NOMO-1 (cell line): ENCODE measurements around the gene OR2A1.
"Not testable (repeated sequence)": the region's sequence is repeated elsewhere in the genome, so short reads cannot be mapped to it uniquely, and the experiment has no call there.

Source experiments
- DNase-seq, 2 experiments: peaks; one replicate each; lab custom pipeline; 2025; ENCODE audit not compliant: unreplicated experiment in 2 of 2; lab: John Stamatoyannopoulos, UW

OR2A1 gene, protein sequence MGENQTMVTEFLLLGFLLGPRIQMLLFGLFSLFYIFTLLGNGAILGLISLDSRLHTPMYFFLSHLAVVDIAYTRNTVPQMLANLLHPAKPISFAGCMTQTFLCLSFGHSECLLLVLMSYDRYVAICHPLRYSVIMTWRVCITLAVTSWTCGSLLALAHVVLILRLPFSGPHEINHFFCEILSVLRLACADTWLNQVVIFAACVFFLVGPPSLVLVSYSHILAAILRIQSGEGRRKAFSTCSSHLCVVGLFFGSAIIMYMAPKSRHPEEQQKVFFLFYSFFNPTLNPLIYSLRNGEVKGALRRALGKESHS

DNA sequence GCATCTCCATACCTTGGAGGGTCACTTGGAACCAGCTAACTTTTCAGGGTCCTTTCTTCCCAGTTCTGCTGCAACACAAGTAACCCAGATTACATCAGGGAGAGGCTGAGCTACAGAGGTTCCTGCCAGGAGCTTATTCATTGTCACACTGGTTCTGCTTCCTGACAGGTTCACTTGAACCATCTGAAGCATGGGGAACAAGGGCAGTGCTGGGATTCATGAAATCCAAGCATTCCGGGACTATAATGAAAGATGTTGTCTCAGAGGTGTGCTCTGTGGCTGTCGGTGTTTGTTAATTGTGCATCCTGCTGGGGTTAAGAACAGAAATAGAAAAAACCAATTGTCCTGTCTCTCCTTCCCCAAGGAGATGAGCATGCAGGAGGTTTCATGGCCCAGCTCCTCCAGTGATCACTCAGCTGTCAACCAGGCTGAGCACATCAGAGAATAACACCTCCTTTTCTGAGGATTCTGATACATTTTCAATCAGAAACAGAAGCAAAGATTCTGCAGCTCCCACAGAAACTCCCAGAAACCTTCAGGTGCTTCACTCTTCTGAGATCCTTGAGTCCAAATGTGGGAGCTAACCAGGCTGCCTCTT is at the start of gene OR2A1:
OR2A1 (plus strand) TSS at position 548 of the 598 bp plus-strand sequence. CDS start 5,706 bp downstream, outside the sequence.
- DNase-seq, result not testable (repeated sequence)

DNA sequence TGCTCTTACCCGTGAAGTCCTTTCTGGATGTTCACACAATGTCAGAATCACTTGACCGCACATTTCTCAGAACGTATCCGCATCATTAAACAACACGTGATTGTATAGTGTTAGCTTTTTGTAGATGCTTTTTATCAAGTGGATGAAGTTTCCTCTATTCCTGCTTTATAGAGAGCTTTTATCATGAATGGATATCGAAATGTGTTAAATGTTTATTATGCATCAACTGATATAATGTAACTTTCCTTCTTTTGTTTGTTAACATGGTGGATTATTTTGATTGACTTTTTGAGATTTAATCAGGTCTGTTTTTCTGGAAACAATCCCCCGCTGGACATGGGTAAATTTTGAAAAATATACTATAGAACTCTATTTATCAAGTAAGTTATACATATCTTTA is 47.5 kb upstream of the OR2A1 start, which contains the start of gene OR2A7:
OR2A7 (minus strand) TSS at position 101 of the 400 bp plus-strand sequence. CDS start 5,164 bp downstream, outside the sequence.
- DNase-seq, result not testable (repeated sequence)

DNA sequence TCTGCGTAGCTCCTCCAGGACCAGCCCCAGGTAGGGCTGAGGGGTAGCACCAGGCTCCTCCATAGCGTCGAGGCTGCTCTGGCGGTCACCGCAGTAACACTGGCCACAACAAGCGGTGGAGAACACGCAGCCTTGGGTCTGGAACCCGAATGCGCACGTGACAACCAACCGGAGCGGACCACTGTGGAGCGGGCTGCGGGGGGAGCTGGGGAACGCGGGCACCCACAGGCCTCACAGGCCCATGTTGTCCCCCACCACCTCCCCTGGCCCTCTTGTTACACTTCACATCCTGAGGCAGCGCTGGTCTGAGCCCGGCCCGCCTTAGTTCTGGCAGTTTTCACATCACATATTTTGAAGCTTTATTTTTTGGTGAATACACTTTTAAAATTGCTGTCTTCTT is 43.0 kb upstream of the OR2A1 start, which contains the start of gene CTAGE8:
CTAGE8 (minus strand) TSS at position 101 of the 400 bp plus-strand sequence; CDS start at position 63, 38 bp downstream.
- DNase-seq, result not testable (repeated sequence)

DNA sequence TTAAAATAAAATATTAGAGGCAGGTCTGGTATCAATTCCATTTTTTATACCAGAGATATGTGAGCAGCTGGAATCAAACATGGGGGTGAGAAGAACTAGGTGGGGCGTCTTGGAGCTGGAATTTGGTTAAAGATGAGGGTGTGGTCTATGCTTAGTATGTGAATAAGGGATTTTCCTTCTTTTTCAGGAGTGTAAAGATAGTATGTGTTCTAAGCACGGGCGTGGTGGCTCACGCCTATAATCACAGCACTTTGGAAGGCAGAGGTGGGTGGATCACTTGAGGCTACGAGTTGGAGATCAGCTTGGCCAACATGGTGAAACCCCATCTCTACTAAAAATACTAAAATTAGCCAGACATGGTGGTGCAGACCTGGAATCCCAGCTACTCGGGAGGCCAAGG is 36.9 kb upstream of the OR2A1 start:
- DNase-seq, result not testable (repeated sequence)

DNA sequence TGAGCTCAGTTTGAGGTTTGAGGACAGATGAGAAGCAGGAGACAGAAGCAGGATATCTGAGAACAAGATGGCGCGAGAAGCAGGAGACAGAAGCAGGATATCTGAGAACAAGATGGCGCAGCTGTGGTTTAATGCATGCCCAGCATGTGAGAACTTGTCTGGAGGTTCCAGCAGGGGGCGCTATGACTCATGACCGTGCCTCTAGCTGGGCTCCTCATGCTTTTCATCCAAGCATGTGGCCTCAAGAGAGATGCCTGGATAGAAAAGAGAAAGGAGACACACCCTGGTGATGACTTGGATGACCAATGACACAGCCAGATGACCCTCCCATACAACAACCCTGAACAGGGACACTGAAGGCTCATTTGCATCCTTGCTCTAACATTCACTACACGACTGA is 32.2 kb upstream of the OR2A1 start:
- not testable (repeated sequence) for DNase-seq

DNA sequence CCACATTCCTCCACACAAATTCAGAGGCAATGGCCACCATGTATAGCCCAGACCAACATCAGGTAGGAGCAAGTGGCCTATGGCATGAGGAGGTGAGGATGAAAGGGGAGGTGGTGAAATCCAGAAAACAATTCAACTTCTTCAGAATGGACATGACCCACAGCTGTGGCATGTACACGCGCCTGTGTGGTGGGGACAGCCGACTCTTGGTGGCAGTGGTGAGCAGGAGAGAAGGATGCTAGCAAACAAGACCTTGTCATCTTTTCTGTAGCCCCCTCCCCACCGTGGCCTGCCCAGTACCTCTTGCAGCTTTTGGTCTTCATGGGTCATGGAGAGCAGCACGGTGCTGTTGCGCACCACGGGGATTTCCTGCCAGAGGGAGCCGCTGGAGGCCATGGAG is 30.2 kb upstream of the OR2A1 start:
- not testable (repeated sequence) for DNase-seq

DNA sequence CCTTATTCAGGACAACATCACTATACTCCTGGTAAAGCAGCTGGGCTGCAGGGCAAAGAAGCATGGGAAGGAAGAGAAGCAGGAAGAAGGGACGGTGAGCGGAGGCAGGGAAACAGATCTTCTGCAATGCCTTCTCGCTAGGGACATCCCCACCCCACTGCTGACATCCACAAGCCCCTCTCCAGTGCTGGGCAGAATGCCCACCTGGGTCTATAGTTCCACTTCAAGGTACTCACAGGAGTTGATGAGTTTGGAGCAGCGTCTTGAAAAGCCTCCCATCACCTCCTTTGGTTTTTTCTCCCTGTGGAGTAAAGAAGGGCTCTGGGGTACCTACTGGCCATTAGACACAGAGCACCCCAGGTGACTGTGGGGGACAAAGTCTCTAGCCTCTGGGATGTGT is 29.7 kb upstream of the OR2A1 start:
- not testable (repeated sequence) for DNase-seq

DNA sequence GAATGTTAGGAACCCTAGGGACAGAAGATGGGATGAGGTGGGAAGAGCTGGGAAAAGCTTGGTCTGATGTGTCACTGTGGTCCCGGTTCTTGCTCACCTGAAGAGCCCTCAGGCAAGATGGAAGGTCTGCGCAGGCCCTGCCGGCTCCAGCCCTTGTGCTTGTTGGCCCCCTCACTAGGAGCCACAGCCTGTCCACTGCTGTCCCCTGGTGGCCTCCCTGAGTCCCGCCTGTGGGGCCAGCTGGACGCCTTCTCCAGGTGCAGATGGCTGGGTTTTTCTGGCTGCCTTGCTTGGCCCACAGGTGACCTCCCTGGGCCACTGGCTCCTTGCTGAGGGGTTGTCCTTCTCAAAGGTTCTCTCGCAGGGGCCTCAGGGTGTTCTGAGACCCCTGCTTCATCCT is 28.5 kb upstream of the OR2A1 start:
- not testable (repeated sequence) for DNase-seq

DNA sequence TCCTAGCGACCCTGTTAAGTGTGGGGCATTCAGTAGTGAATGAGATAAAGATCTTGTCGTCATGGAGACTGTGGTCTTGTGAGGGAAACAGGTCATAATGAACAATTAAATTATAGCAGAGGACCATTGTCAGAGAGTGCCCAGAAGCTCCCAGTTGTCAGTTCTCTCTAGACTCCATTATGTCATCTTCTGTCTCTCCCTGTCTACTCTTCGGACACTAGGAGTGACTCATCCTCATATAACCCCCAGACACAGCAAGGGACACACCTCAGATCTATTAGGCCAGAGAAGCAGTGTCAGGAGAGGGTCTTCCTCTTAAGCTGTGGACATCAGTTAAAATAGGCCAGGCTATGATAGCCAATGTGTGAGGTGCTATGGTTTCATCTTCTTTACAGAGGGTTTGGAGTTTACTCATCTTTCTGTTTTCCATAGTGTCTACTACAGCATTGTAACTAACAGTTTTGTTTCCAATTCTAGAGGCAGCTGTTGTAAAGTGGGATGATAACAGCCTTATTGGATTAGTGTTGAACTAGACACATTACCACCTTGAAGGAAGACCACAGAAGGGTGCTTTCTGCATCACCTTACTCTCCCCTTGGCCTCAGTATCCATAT is 24.9 kb upstream of the OR2A1 start:
- not testable (repeated sequence) for DNase-seq

DNA sequence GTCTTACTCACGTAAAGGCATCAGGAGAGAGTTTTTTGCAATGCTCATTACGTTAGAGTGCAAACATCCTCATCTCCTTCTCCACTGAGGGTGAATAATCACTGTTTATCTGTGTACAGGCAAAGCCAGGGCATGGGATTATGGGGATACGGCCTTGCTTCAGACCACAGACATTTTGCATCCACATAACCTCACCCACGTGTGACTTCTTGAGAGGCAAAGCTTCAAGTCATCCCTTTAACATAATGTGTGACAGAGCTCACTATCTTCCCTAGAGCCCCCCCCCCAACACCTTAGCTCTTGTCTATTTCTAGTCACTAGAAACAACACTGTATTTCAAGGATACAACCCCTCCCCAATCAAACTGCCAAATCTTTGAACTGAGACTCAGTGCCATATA is 20.6 kb upstream of the OR2A1 start:
- DNase-seq, result not testable (repeated sequence)

DNA sequence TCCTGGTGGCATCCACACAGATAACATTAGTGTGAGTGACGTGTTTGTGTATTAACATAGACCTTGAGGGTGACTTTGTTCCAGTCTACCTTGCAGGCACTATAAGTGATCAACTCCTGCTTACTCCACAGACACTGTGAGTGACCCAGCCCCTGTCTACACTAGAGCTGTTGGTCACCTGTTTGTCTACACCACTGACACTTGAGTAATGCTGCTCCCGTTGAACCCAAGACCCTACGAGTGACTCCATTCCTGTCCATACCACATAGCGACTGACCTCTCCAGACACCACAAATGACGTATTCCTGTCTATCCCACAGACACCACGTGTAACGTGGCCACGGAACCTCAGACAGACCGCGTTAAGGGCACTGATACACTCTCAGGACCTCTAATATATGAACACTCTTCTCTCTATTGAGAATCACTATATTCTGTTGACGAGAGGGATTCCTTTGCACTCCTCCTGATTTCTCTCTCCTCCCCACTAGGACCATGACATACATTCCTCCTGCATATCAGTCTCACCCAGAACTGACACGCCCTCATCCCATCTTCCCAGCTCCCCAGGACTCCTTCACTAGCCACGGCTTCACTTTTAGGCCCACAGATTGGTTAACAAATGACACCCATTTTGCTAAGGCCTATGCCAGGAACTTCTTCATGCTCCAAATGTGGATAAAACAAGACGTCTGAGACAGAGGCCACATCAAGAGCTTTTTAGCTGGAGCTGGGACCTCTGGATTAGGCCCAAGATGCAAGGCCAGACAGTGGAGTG is 19.6 kb upstream of the OR2A1 start:
- not testable (repeated sequence) for DNase-seq

DNA sequence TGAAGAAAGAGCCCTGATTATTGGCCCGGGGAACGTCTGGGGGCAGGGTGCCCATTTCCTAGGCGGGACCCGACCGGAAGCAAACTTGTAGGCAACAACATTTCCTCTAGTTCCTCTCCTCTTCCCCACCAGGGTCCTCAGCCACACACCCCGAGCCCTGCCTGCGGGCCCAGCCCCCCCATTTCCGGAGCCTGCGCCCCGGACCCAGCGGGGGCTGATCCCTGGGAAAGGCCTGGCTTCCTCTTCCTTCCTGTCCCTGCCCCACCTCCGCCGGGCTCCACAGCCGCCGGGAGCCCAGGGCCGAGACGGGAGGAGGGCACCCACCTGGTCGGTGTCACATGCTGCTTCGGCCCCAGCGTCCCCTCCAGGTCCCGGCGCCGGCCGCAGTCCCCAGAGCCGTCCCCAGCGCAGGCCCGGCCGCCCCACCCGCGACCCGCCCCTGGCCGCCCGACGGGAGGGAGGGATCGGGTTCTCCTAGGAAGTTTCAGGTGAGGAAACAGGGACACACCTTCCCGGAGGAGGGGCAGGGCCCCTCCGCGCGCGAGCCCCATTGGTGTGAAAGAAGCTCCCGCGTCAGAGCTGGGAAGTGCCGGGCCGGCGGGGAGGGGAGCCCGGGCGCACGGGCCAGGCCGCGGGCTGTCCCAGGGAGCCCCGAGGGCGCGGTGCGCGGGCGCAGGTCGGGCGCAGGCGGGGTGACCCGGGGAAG is 18.3 kb upstream of the OR2A1 start:
- not testable (repeated sequence) for DNase-seq

DNA sequence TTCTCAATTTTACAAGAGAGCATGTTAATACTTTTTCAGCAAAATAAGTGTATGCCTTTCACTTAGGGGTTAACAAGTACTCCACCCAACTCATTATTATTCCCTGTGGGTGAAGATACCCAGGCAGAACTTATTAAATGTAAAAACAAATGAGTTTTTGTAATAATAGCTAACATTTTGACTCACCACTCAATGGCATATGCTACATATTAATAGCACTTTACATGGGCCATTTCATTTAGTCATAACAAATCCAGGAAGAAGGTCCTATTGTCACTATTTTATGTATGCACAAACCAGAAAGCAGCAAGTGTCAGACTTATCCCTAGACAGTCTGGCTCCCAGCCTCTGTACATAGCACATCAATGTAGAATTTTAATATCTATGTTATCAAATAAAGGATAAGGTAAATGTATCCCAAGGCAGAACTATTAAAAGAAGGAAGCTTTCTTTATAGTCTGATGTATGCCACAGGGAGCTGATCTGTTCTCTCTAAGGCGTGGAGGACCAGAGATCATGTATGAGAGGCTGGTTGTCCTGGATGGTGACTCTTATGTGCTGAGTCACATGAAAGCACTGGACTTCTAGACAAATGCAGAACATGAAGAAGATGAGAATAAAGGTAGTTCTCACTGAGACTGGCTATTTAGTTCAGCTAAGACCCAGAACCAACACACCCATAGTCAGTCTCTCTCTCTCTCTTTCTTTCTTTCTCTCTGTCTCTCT is 9.5 kb upstream of the OR2A1 start:
- DNase-seq, result not testable (repeated sequence)

DNA sequence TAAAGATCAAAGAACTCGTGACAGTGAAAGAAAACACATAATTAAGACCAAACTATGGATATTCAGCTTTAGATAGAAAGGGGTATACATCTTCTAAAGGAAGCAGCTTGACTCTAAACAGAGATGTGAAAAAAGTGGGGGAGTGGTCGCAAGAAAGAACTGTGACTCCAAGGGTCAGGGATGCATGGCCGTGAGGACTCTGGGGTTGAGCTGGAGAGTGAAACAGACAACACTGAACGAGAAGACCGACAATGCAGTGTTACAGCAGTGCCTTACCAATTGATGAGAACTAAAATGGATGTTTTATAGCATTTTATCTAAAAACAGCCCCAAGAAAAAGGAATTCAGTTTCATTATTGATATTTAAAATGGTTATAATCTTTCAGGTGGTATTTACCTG is 8.6 kb upstream of the OR2A1 start:
- not testable (repeated sequence) for DNase-seq

DNA sequence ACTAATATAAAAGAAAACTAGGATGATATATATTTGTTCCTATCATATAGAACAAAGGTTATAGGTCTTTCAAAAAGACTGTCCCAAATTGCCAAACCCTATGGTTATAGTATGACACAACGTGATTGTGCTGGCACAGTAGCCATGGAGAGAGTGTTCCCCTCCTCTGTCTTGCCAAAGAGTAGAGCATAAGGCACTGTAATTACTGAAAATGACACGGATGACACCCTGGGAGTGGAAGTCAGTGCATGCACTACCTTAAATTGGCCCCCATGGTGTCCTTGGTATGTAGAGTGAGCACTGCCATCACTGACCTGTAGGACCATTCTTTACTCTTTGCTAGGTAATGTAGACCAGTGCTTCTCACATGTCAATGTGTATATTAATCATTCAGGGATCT is 7.1 kb upstream of the OR2A1 start:
- DNase-seq, result not testable (repeated sequence)

DNA sequence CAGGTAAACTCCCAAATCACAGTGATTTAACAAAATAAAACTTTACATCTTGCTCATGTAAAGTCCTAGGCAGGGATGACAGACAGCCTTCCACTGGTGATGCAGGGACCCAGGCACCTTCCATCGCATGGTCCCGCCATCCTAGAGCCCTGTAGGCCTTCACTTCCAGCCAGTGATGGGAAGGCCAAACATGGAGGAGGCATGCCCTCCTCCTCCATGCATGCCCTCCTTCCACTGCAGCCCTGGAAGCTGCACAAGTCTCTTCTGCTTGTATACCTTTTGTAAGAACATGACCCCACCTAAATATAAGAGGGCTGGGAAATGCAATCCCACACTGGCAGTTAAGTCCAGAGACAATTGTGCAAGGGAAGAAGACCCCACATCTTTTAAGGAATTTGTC is 2.5 kb upstream of the OR2A1 start:
- not testable (repeated sequence) for DNase-seq

DNA sequence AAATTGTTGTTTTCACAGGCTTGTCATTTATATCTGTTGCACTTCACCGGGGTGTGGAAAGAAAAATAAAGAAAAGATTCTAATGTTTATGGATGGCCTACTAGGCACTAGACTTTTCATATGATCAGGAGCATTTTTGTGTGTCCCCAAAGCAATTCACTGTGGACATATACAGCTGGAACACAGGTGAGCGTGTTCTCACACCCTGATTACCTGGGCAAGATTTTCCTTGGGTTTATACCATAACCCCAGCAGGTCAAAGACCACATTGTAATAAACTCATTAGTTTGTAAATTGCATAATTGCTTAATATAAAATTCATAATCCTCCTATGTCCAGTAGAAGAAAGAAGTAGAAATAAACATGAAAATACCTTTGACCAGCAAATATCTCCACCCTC is 1.0 kb upstream of the OR2A1 start:
- DNase-seq, result not testable (repeated sequence)

DNA sequence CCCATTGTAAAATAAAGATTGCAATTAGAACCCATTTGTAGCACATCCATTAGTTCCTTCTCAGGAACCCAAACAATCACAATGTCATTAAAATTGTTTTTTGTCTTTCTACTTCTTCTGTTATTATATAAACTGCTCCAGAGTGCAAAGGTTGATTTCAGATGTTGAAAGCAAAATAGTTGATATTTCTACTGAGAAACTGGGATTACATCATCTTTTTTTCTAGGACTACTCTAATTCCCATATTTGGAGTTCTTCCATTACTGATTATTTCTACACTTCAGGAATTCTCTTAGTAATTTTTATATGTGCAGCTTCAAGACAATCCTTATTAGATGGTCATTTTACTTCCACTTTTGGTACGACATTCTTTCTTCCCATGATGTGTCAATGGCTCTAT is 5.3 kb downstream of the OR2A1 start:
- DNase-seq, result not testable (repeated sequence)

DNA sequence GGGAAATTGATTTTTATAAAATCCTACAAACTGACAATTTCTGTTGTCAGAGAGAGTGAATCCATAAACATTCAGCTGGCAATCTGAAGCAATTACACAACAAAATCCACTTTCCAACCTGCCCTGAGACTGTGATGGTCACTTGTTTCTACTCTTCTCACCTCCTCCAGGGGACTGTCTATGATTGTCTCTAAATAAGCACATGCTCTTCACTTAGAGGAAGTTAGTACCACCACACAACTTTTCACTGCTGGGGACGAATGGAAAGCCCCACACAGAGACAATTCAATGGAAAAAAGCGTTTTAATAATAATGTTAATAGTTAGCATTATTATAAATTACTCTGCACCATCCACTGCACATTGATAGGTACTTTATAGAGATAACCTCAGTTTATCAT is 7.3 kb downstream of the OR2A1 start:
- not testable (repeated sequence) for DNase-seq
